Activated CD8-positive, alpha-beta memory T cell treated with anti-CD3 and anti-CD28 coated beads, Interleukin-2, amount 50 U/mL, for 4 hours (primary cell): Measurements from ENCODE around the gene LIF.

ENCODE experiments used
- DNase-seq: peaks from one replicate; pipeline ENCODE4 v3.0.0-alpha.2; 2020

Gene LIF

GRCh38 chr22:30262917-30263741, 16.6 kb upstream of the LIF start:
- peak; percentile 85 for DNase-seq

GRCh38 chr22:30262112-30262511, 15.6 kb upstream of the LIF start:
- no peak for DNase-seq

DNA sequence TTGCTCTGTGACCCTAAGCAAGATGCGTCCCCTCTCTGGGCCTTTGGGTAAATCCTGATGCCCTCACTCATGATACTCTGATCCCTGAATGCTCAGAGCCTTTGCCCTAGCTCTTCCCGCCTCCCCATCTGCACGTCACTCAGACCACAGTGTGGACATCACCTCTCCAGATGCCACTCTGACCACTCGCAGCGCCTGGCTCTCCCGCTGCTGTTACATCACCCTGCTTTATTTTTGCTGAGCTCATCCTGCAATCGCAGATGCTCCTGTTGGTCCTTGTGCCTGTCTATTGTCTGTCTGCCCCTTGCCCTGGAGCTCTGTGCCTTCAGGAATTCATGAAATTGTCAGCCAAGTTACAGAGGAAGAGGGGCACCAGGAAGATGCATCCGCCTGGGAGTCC, 14.6 kb upstream of the LIF start:
- DNase-seq: no peak

GRCh38 chr22:30260682-30261081, 14.1 kb upstream of the LIF start:
- DNase-seq: no peak

DNA sequence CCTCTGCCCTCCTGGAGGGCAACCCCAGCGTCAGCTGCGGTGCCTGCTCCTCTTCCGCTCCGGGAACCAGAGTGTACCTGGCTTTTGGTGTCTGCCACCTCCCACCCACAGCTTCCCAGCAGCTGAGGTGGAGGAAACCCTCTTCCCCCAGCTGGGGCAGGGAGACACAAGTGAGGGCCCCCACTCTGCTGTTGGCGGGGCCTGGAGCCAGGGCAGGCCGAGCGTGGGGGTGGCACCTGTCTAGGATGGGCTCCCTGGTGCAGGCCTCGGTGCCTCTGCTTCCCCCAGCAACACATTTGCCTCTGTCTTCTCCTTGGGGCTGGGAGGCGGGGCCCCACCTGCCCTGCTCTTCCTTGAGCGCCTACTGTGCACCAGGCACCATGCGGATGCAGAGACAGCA, 13.7 kb upstream of the LIF start:
- no peak for DNase-seq

GRCh38 chr22:30254314-30254713, 7.8 kb upstream of the LIF start:
- no peak for DNase-seq

DNA sequence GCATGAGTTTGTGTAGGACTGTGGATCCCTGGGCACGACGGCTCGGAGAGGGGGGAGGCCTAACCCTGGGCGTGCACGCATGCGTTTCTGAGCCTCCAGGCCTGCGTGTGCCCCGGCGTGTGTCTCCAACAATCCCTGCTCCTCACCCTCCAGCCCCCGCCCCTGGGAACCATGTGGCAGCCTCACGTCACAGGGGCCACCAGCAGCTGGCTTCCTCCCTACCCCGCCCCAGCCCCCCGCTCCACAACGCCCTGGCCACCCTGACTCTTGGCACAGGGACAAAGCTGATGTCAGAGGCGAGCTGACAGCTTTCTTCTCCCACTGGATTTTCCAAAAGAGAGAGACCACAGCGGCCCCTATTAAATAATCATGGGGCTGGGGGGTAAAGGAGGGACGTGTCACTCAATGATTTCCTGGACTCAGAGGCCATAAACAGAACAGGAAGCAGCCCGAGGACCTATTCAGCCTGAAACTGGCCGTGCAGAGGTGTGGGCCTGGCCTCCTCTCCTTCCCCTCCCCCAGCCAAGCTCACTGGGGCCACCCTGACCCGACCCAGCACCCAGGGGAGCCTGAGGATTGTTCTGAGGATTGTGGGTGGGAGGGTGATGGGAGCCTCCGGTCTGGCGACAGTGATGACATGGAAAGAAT, 6.8 kb upstream of the LIF start:
- DNase-seq: no peak

DNA sequence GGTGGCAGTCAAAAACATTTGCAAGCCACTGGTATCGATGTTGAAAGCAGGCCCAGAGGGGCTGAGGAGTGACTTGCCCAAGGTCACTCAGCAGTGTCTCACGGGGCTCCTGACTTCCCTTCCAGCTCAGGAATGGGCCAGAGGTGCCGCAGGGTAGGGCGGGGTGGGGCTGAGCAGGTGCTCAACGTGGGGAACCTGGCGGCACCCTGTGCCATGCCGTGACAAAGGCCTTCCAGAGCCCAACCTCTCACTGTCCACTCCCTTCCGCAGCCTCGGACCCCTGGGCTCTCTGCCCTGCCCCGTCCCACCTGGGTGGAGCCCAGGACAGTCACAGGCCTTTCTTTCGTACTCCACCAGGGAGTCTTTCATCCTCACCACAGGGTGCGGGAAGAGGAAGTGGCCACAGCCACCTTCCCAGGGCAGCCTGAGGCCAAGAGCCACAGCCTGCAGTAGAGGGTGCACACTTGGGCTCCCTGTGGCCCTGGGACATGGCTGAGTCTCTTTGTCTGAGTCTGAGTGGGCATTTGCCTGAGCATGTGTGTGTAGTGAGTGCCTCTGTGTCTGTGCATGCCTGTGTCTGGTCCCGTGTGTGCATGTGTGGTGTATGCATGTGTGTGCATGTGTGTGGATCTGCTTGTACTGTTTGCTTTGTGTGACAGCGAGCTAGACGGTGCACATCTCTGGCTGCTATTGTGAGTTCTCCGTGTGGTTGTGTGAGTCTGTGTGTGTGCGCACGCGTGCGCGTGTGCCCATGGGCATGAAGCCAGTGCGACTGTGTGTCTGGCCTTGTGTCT, 6.0 kb upstream of the LIF start:
- DNase-seq: no peak

- DNase-seq: no peak
Measured at GRCh38 chr22:30251711-30252110, 5.2 kb upstream of the LIF start.

DNA sequence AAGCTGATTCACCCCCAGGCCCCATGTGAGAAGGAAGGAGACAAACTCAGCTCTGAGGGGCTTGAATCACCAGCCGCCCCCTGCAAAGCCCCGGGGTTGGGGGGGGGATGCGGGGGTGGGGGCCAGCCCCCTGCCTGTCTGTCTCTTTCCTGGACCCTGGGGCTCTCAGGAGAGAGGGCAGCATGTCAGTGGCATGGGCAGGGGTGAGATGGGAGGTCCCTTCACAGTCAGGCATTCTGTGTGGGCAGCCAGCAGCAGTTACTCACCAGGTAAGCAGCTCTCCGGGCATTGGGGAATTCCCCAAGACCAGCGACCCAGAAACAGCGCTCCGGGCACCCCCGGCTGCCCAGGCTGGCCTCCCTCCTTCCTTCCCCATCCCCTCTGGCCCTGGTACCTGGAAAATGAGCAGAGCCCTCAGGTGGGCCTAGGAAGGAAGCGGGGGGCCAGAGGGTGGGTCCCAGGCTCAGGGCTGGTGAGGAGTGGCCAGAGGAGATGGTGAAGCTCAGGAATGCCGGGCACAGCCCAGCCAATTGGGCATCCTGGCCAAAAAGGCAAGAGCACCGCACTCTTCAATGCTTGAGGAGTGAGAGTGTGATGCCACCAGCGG, 4.2 kb upstream of the LIF start:
- DNase-seq: no peak

- DNase-seq: no peak
Measured at GRCh38 chr22:30250039-30250565, 3.5 kb upstream of the LIF start.

GRCh38 chr22:30249049-30250038, 2.8 kb upstream of the LIF start:
- no peak for DNase-seq

DNA sequence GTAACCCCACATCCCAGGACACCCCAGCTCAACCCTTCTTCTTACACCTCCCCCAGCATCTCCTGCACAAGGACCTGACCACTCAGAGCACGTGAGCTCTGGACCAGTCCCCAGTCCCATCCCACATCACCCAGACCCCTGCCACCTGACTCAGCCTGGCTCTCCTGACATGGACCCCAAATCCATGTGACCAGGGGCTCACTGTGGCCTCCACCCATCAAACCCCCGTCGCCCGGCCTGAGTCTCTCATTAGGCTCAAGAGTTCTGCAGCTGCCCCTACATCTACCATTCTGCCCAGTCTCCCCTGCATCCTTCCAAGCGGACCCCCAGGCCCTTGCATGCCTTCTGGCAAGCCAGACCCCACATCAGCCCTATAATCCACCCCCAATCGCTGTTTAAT, 1.9 kb upstream of the LIF start:
- DNase-seq: no peak

DNA sequence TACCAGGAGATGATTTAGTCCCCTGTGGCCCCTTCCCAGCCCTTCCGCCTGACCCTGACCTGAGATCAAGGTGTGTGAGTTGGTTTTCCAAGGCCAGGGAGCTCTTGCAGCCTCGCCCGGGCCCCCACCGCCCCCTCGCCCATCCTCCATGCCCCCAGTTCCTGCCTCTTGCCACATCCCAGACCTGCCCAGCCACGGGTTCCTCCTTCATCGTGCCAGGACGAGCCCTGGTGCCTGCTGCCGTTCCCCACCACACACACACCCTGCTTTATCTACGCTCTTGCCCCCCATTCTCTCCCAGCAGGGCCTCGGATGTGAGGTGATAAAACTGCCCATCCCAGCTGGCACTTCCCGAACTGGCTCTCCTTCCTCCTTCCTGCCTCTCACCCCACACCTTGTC, 1.4 kb upstream of the LIF start:
- DNase-seq: no peak

DNA sequence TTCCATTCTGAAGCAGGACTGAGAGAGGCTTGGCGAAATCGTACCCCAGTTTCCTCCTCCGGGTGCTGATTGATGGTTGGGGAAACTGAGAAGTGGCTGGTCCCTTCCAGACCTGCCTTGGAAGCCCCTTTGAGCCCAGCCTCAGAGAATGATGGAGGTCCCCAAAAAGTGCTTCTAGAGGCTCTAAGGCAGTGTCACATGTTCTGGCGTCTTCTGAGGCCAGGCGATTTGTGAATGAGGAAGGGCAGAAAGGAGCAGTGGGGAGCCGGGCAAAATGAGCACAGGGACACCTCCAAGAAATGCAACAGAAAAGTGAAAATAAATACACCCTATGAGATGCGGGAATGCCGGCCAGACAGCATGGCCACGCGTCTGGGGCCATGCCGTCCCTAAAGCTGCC, 1.0 kb upstream of the LIF start:
- DNase-seq: no peak

GRCh38 chr22:30246814-30247376, 336 bp upstream of the LIF start:
- DNase-seq: no peak

- DNase-seq: no peak
Measured at GRCh38 chr22:30245181-30245984, 1.2 kb downstream of the LIF start.

DNA sequence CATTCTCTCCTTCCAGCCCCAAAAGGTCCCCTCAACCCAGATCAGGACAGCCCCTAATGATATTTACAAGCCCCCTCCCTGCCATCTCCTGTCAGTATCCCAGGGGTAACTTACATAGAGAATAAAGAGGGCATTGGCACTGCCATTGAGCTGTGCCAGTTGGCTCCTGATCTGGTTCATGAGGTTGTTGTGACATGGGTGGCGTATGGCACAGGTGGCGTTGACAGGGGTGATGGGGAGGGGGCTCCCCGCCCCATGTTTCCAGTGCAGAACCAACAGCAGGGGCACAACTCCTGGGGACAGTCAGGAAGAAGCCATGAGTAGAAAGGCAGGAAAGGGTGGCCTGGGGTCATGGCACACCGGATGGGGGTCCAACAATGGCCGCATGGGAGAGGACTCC, 1.9 kb downstream of the LIF start:
- DNase-seq: no peak

- DNase-seq: no peak
Measured at GRCh38 chr22:30244066-30244465, 2.5 kb downstream of the LIF start.

- no peak for DNase-seq
Measured at GRCh38 chr22:30243661-30244060, 2.9 kb downstream of the LIF start.
